Fibroblast of lung (primary cell): ENCODE results near the gene NOL3.

Source experiments
- CTCF ChIP-seq, 2 donors: IDR thresholded peaks in 1 of 2; conservative IDR thresholded peaks in 1 of 2; 1 replicate in 1 of 2; 2 replicates in 1 of 2; pipeline ENCODE4 v1.5.1; 2011 to 2012; ENCODE audit warnings: low read length in 2 of 2, control low read depth in 1 of 2, inconsistent platforms in 1 of 2, low read depth in 1 of 2, mild to moderate bottlenecking in 1 of 2
- EZH2 ChIP-seq: IDR thresholded peaks from 2 replicates; pipeline ENCODE4 v1.5.1; 2012; ENCODE audit warnings: low read length, control low read depth, mild to moderate bottlenecking; ENCODE audit errors: missing control alignments

GRCh38 chr16:67202956-67203493 is 32.7 kb downstream of the NOL3 start:
- TF ChIP-seq CTCF (conservative IDR thresholded peaks at IDR 0.05 in 1 of 2, IDR thresholded peaks at IDR 0.05 in 1 of 2; ENCODE audit: low read depth in 1 of 2, low read length in 2 of 2) (no peak), EZH2 (no peak)
